ENCODE measurements around the gene NR5A1.

NR5A1 gene

GRCh38 chr9:124437086-124437485, 70.1 kb downstream of the NR5A1 start:
- DNase-seq, result no peak

DNA sequence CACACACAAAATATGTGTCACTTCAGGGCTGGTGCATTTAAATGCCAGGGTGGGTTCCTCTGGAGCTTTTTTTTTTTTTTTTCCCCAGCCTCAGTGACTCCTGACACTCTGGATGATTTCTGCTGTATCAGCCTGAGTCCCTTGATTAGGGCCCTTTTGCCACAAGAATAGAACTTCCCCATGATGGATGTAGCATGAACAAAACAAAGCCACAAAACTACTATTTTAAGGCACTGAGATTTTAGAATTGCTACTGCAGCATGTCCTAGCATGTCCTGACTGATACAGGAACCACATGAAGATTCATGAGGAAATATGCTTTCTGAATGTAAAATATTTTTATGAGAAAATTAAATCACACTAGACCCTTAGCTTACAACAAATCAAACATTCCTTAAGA, 70.9 kb downstream of the NR5A1 start:
- no peak for DNase-seq

Measured in activated CD4-positive, alpha-beta T cell treated with anti-CD3 and anti-CD28 coated beads for 1 hour (primary cell).